HL-60/S4 (cell line): Measurements from ENCODE around the gene PFKFB4.
"Not testable (repeated sequence)": the region's sequence is repeated elsewhere in the genome, so short reads cannot be mapped to it uniquely, and the experiment has no call there.

Source experiments
- in situ Hi-C: fragments of 300-500 bp; cut with MboI; formaldehyde crosslinking; loops from 2 replicates; pipeline ENCODE4 v1.14.3; 2022; ENCODE audit warnings: low sequenced_read_pairs

The PFKFB4 gene

DNA sequence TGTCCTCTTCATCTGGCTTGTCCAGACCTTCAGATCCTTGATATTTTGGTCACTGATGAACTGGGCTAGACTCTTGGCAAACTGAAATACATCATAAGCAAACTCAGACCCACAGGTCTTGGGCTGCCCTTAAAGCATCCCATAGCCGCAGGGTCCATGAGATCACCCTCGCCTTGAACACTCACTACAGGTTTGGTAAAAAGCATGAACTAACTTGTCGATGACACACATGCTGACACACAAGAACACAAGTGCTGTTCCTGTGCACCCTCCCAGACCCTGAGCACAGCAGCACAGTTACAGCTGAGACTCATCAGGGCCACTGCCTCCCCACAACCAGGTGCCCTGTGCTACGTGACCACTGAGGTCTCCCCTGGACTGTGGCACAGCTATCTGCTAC, 21.0 kb downstream of the PFKFB4 start:
- in situ Hi-C loops = no loop called here

DNA sequence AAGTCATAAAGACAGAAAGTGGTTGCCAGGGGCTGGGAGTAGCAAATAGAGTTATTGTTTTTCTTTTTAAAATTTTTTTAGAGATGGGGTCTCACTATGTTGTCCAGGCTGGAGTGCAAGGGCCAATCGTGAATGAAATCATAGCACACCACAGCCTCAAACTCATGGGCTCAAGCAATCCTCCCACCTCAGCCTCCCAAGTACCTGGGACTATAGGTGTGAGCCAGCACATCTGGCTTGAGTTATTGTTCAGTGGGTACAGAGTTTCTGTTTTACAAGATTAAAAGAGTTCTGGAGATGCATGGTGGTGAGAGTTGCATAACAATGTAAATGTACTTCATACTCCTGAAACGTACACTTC, 23.6 kb downstream of the PFKFB4 start:
- in situ Hi-C loops = no loop called here

DNA sequence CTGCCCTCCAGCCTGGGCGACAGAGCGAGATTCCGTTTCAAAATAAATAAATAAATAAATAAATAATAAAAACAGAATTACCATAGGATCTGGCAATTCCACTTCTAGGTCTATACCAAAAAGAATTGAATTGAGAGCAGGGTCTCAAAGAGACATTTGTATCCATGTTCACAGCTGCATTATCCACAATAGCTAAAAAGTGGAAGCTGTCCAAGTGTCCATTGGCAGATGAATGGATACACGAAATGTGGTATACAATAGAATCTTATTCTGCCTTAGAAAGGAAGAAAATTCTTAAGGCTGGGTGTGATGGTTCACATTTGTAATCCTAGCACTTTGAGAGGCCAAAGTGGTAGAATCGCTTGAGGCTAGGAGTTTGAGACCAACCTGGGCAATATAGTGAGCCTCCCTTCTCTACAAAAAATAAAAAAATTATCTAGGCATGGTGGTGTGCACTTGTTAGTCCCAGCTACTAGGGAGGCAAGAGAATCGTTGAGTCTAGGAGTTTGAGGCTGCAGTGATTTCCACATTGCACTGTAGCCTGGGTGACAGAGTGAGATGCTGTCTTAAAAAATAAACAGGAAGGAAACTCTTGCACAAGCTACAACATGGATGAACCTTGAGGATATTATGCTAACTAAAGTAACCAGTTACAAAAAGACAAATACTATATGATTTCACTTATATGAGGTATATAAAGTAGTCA, 24.2 kb downstream of the PFKFB4 start:
- in situ Hi-C loops = no loop called here

DNA sequence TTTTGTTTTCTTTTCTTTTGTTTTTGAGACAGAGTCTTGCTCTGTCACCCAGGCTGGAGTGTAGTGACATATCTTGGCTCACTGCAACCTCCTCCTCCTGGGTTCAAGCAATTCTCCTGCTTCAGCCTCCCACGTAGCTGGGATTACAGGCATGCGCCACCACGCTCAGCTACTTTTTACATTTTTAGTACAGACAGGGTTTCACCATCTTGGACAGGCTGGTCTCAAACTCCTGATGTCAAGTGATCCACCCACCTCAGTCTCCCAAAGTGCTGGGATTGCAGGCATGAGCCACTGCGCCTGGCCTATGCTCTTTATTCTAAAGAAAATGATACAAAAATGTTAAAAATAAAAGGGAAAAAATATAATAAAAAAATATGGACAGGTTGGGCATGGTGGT, 25.9 kb downstream of the PFKFB4 start:
- in situ Hi-C loops = not testable (repeated sequence)

- in situ Hi-C loops = no loop called here
Observed at GRCh38 chr3:48528754-48529153, 27.8 kb downstream of the PFKFB4 start.

DNA sequence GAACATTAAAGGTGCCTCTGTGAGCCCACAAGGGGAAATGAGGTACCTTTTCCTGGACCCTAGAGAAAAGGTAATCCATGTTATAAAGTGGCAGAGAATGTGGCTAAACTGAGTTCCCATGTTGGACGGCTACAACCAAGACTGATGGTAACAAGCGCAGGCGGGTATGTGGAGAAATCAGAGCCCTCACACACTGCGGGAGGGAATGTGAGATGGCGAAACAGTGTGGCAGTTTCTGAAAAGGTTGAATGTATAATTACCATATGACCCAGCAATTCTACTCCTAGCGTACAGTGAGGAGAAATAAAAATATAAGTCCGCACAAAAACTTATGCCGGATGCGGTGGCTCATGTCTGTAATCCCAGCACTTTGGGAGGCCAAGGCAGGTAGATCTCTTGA, 28.6 kb downstream of the PFKFB4 start:
- in situ Hi-C loops = no loop called here

DNA sequence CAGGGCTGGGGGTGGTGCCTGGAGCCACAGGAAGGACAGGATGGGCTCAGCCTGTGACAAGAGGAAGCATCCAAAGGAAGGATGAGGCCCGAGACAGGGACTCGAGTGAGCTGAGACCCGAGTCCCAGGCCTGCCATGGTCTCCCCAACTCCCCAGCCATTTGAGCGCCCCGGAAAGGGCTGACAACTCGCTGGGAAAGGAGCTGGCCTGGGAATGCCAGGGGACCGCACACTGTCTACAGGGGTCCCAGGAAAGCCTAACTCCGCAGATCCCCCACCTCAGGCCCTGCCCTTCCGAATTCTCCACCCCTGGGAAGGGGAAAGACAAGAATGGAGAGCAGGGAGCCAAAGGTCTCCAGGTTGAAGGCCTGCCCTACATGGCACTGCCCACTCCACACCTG, 31.6 kb downstream of the PFKFB4 start:
- in situ Hi-C loops = no loop called here

GRCh38 chr3:48521635-48522034, 35.0 kb downstream of the PFKFB4 start:
- in situ Hi-C loops = no loop called here

DNA sequence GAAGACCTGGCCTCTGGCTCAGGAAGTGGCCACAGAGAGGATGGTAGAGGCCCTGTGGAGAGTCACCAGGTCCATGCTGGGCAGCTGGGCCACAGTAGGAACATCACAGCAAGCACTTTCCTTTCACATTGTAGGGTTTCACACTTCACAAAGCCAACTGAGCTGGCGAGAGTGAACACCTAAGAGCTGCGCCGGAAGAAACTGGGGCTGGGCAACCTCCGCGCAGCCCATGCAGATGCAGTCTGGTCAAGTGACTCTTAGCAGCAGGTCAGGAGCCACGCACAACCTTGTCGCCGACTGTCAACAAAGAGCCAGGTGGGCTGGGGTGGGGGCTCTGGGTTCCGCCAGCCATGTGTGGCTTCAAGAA, 37.3 kb downstream of the PFKFB4 start:
- in situ Hi-C loops = no loop called here

DNA sequence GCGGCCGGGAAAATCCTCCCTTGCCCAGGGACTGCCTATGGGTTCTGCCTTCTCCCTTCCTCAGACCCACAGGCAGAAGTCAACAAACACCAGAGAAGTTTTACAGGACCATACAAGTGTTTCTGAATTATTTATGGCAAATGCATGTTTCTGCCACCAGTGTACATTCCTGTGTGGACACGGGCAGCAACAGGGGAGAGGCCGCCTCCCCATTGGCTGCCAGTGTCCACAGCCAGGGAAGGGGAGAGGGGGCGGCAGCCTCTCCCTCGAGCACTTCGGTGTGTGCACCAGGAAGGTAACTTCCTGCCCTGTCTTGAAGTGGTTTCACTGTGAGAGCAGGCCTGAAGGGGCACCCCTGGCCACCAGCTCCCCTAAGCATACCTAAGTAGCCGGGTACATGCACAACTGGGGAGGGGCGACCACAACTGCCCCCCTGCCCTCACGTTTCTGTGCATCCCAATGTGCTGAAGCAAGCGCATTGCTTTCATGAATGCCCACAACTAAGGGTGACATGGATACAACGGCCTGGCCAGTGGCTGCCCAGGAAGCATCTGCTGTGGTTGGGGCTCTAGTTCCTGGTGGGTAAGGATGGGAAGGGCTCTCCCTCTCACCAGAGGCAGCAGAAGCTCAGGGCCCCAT, 37.8 kb downstream of the PFKFB4 start:
- in situ Hi-C loops = no loop called here

DNA sequence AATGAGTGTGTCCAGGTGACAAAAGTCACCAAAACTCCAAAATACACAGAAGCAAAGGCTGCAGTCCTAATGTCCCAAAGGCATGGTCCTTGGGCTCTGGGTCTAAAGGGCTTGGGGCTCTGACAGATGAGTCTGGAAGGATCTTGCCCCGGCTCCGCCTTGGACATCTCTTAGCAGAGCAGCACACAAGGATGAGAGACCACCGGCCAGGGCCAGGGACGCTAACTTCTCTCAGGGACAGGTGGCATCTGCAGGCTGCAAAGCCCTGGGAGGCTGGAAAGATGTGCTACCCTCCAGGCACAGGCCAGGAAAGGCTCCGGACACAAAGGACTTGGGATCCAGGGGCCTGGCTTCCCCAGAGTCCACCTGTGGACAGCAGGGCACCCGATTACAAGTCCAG, 38.5 kb downstream of the PFKFB4 start:
- in situ Hi-C loops = no loop called here

DNA sequence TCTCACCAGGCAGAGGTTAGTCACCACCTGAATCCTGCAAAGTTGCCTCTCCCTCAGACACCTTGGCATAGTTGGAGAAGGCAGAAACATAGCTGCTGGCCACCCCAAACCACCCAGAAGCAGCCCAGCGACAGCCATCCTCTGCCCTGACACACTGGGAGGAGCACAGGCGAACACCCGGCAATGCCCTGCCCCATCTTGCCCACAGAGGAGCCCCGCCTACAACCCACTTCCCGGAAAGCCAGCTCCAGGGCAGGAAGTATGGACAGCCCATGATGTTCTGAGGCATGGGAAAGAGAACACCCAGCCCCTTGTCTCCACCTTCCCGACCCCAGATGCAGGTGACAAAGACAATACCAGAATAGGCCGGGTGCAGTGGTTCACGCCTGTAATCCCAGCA, 40.0 kb downstream of the PFKFB4 start:
- in situ Hi-C loops = no loop called here

- in situ Hi-C loops = no loop called here
Observed at GRCh38 chr3:48514431-48515227, 42.0 kb downstream of the PFKFB4 start.

- in situ Hi-C loops = no loop called here
Observed at GRCh38 chr3:48511551-48511950, 45.1 kb downstream of the PFKFB4 start.

DNA sequence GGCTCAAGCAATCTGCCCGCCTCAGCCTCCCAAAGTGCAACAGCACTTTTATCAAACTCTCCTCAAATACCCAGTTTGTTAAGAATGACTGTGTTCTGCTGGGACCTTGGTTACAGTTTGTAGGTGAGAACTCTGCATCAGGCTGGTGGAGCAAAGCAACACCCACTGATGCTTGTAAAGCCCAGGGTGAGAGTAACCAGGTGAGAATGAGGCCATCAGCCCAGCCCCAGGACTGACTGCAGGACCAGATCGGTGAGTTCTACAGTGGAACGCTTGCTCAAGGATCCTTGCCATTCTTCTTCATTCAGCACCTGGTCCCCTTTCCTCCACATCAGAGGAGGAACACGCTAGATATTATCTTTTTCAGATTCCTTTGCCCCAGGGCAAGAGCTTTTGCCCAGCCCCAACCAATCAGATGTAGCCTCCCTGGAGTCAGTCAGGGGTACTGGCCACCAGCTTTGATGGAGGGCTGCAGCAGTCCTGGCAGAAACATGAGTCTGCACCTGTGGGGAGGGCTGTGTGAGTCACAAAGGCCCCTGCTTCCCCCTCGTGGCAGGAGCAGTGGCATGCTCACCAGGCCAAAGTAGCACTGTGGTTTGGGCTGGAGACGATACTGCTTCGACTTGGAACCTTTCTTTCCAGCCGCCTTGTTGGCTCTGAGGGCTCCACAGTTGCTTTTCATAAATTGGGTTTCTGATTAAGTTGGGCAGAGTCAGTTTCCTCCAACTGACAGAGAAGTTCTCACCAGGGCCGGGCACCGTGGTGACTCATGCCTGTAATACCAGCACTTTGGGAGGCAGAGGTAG, 49.1 kb downstream of the PFKFB4 start:
- in situ Hi-C loops = no loop called here

GRCh38 chr3:48505968-48506504, 50.6 kb downstream of the PFKFB4 start:
- in situ Hi-C loops = no loop called here

- in situ Hi-C loops = no loop called here
Observed at GRCh38 chr3:48505146-48505545, 51.5 kb downstream of the PFKFB4 start.

DNA sequence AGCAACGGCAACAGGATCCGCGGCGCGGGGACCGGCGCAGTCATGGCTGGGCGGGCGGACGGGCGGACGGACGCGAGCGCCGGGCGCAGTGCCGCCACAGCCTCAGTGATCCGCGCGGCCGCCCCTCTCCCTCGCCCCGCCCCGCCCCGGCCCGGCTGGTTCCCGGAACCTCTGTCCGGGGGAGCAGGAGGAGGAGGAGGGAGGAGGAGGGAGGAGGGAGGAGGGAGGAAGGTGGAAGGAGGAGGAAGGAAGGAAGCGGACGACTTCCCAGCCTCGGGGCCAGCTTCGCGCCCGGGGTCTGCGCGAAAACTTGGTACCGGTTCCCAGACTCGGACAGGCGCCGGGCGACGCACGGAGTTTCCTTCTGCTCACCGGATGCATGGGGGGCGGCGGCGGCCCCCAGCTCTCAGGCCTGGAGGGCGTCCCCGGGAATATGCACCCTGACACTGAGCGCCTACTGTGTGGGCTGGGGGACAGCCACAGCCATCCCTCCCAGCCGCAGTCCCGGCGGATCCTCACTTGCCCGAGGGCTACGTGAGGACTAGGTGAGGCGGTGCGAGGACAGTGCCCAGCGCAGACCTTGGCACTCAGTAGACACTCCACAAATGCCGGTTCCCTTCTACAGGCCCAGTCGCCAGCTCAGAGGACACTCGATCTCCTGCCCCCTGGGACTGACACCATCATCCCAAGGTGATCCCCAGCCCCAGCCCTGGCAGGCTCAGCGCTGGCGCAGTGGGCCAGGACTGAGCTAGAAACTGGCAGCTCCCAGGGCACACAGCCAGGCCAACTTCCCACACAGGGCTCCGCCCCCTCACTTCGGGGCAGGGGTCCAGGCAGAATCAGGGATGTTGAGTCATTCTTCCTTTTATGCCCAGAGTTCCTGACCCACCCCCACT, 52.3 kb downstream of the PFKFB4 start, which contains the start of gene SHISA5:
Gene SHISA5, minus strand, starts transcription at position 124 of the 896 bp plus-strand sequence. Its CDS starts 80 bp downstream, at position 44.
- in situ Hi-C loops = no loop called here

DNA sequence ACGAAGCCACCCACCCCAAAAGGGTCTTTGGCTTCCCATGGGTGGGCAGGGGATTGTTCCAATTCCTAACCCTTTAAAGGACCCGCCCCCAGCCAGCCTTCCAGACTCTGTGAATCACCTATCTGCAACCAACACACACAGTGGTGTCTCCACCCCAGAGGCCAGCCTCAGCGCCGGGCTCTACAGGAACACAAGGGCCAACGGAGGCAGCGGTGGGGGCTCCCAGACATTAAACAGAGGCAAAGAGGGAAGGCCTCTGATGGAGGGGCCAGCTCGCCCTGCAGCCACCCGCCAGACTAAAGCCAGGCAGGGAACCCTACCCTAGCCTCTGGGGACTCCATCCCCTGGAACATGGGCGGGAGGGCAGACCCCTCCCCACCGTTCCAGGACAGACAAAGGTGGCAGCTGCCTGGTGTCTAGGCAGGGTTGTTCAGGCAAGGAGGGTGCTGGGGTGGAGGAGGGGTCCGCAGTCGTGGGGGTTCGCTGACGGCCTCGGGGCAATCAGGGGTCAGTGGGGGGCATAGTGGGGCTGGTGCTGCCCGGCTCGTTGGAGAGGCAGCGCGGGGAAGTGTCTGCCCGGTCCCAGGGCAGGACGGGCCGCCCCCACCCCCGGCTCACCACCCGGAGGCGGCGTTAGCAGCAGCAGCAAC, 53.1 kb downstream of the PFKFB4 start:
- in situ Hi-C loops = no loop called here
